SK-N-SH treated with all-trans-retinoic acid at 6 μM for 48 hours (cell line): ENCODE data around the gene KLHL21.

Source experiments
- OSR1 ChIP-seq: fragments of 250-450 bp; sonication (Bioruptor Pico); IDR thresholded peaks from 2 replicates; pipeline ENCODE4 v1.8.0; 2022; ENCODE audit warnings: moderate library complexity, mild to moderate bottlenecking, inconsistent platforms
- ZC3H10 ChIP-seq: fragments of 250-450 bp; sonication (Bioruptor Pico); IDR thresholded peaks from 2 replicates; pipeline ENCODE4 v1.5.1; 2021; ENCODE audit warnings: mild to moderate bottlenecking, moderate library complexity
- ZNF8 ChIP-seq: fragments of 450-650 bp; formaldehyde crosslinking; IDR thresholded peaks from 2 replicates; pipeline ENCODE4 v1.5.0; 2020; ENCODE audit warnings: mild to moderate bottlenecking, moderate library complexity
- TF ChIP-seq, protein P1 (sequence below): fragments of 250-450 bp; sonication (Bioruptor Pico); IDR thresholded peaks from 2 replicates; pipeline ENCODE4 v1.5.0; 2020; ENCODE audit warnings: mild to moderate bottlenecking, moderate library complexity

DNA sequence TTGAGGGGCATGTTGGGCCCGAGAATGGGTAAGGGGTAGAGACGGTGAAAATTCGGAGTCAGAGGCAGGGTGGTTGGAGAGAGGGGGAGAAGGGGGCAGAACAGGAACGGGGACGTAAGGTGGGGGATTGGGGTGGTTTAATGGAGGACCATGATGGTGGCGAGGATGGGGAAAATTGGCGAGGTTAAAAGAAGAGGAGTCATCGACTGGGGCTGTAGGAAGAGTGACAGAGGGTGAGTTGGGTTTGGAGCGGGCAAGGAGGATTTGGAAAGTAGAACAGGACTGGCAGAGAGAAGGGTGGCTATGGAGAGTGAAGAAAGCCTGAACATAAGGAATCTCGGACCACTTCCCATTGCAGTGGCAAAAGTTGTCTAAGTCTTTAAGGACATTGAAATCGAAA lies 33.6 kb downstream of the KLHL21 start:
- TF ChIP-seq ZC3H10 = no peak
- no peak for TF ChIP-seq OSR1 (CRISPR knock-in tag)
- TF ChIP-seq ZNF8 = no peak
- TF ChIP-seq, protein P1, sequence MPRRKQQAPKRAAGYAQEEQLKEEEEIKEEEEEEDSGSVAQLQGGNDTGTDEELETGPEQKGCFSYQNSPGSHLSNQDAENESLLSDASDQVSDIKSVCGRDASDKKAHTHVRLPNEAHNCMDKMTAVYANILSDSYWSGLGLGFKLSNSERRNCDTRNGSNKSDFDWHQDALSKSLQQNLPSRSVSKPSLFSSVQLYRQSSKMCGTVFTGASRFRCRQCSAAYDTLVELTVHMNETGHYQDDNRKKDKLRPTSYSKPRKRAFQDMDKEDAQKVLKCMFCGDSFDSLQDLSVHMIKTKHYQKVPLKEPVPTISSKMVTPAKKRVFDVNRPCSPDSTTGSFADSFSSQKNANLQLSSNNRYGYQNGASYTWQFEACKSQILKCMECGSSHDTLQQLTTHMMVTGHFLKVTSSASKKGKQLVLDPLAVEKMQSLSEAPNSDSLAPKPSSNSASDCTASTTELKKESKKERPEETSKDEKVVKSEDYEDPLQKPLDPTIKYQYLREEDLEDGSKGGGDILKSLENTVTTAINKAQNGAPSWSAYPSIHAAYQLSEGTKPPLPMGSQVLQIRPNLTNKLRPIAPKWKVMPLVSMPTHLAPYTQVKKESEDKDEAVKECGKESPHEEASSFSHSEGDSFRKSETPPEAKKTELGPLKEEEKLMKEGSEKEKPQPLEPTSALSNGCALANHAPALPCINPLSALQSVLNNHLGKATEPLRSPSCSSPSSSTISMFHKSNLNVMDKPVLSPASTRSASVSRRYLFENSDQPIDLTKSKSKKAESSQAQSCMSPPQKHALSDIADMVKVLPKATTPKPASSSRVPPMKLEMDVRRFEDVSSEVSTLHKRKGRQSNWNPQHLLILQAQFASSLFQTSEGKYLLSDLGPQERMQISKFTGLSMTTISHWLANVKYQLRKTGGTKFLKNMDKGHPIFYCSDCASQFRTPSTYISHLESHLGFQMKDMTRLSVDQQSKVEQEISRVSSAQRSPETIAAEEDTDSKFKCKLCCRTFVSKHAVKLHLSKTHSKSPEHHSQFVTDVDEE (CRISPR knock-in tag) = no peak
